Adipocyte (in vitro differentiated cells): ENCODE results near the gene GUF1.
A peak's percentile ranks its signal among the peaks of the same experiment; 100 is the strongest.

Experiments
- DNase-seq: peaks from one replicate; pipeline ENCODE4 v3.0.0-alpha.2; 2015; ENCODE audit warnings: low read depth
- H3K27me3 ChIP-seq: replicated peaks from 2 replicates; pipeline ENCODE4 v1.7.0; 2013; ENCODE audit warnings: mild to moderate bottlenecking, low read length, moderate library complexity; ENCODE audit not compliant: control insufficient read depth, insufficient read depth
- H3K36me3 ChIP-seq: 2 replicates; pipeline ENCODE4 v1.7.0; 2013; ENCODE audit warnings: low read length, mild to moderate bottlenecking, moderate library complexity; ENCODE audit not compliant: control insufficient read depth, insufficient read depth, severe bottlenecking
- H3K4me1 ChIP-seq: 2 replicates; pipeline ENCODE4 v1.7.0; 2013; ENCODE audit warnings: mild to moderate bottlenecking, low read length, moderate library complexity; ENCODE audit not compliant: control insufficient read depth, insufficient read depth
- H3K4me3 ChIP-seq: 2 replicates; pipeline ENCODE4 v1.7.0; 2013; ENCODE audit warnings: mild to moderate bottlenecking, low read length, moderate library complexity
- H3K9ac ChIP-seq: 2 replicates; pipeline ENCODE4 v1.7.0; 2013; ENCODE audit warnings: mild to moderate bottlenecking, low read length, moderate library complexity
- H3K9me3 ChIP-seq: 2 replicates; pipeline ENCODE4 v1.7.0; 2013; ENCODE audit warnings: mild to moderate bottlenecking, low read length, moderate library complexity; ENCODE audit not compliant: control insufficient read depth

The GUF1 gene, protein sequence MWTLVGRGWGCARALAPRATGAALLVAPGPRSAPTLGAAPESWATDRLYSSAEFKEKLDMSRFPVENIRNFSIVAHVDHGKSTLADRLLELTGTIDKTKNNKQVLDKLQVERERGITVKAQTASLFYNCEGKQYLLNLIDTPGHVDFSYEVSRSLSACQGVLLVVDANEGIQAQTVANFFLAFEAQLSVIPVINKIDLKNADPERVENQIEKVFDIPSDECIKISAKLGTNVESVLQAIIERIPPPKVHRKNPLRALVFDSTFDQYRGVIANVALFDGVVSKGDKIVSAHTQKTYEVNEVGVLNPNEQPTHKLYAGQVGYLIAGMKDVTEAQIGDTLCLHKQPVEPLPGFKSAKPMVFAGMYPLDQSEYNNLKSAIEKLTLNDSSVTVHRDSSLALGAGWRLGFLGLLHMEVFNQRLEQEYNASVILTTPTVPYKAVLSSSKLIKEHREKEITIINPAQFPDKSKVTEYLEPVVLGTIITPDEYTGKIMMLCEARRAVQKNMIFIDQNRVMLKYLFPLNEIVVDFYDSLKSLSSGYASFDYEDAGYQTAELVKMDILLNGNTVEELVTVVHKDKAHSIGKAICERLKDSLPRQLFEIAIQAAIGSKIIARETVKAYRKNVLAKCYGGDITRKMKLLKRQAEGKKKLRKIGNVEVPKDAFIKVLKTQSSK

GRCh38 chr4:44678094-44679041 lies at the start of gene GUF1:
Gene GUF1 (plus strand): TSS chr4:44678420. CDS start chr4:44678623, 203 bp downstream.
- DNase-seq, result peak; percentile 96
- peaks cover 21% of the 10 kb centered on the region for H3K36me3 ChIP-seq

DNA sequence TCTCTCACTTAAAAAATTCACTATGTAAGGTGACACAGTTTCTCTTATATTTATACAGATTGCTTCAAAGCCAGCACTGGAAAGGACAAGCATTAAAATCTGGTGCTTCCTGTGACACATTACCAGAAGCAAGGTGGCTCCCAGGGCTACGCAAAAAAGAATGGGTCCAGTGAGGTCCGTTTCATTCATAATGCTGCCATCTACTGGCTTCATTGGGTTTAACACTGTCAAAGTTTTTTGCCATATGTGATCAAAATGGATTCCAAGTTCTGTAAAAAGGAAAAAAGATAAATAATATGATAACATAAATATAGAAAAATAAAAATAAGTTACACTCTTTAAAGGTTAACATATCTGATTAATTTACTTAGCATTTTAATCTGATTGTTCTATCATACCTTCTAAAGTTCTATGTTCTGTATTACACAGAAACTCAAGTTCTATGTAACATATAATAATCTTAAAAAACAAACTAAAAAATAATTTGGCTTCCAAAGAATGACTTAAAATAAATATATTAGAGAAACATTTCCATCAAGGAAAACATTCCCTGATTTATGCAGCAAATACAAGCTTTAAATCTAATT lies 48.8 kb upstream of the GUF1 start:
- Histone ChIP-seq H3K4me3 (no peak overlapping the region), H3K9me3 (no peaks in the 10 kb centered on the region), H3K36me3 (no peaks in the 10 kb centered on the region), H3K27me3 (no peaks in the 10 kb centered on the region), H3K4me1 (no peaks in the 10 kb centered on the region), H3K9ac (no peak overlapping the region)
- DNase-seq, result peak; percentile 75

More at GRCh38 chr4:44678094-44679041, at the start of gene GUF1:
- Histone ChIP-seq H3K4me3 (peak within 1 kb of the TSS; percentile 100), H3K9me3 (no peaks in the 10 kb centered on the region), H3K9ac (peak within 1 kb of the TSS; percentile 99), H3K27me3 (no peaks in the 10 kb centered on the region), H3K4me1 (peaks cover 26% of the 10 kb centered on the region)

DNA sequence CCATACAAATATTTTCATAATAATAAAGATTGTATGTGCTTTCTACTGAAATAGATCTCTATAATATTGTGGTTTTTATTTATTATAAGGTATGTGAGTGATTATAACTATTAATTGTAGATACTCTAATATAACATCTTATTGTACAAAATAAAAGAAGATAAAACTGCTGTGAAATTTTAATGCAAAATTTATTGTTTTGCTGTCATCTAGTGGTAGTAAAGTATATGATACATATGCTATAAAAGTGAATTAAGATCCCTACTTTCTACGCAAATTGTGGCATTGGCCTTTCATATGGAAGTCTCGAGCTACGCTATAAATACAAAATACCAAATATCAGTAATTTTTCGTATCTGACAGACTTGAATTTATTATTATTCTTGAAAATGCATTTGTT lies 46.1 kb upstream of the GUF1 start:
- Histone ChIP-seq H3K9me3 (no peaks in the 10 kb centered on the region), H3K4me1 (no peaks in the 10 kb centered on the region), H3K9ac (no peak overlapping the region), H3K36me3 (no peaks in the 10 kb centered on the region), H3K4me3 (no peak overlapping the region), H3K27me3 (peaks cover 3% of the 10 kb centered on the region)
- peak; percentile 1 for DNase-seq

DNA sequence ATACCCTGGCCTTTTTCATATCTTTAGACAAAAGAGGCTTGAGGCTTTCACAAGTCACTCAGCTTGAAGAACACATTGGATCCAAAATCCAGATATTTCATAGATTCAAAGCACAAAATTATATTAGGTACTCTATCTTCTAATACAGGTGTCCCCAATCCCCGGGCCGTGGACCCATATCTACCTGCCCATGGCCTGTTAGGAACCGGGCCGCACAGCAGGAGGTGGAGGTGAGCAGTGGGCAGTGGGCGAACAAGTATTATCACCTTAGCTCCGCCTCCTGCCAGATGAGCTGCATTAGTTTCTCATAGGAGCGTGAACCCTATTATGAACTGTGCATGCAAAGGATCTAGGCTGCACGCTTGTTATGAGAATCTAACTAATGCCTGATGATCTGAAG lies 45.5 kb upstream of the GUF1 start:
- no peak for DNase-seq
- Histone ChIP-seq H3K4me1 (no peaks in the 10 kb centered on the region), H3K9me3 (no peaks in the 10 kb centered on the region), H3K27me3 (peaks cover 3% of the 10 kb centered on the region), H3K36me3 (no peaks in the 10 kb centered on the region), H3K4me3 (no peak overlapping the region), H3K9ac (no peak overlapping the region)

GRCh38 chr4:44638091-44638490 lies 40.1 kb upstream of the GUF1 start:
- no peak for DNase-seq
- Histone ChIP-seq H3K9ac (no peak overlapping the region), H3K4me1 (no peaks in the 10 kb centered on the region), H3K27me3 (peaks cover 3% of the 10 kb centered on the region), H3K4me3 (no peak overlapping the region), H3K9me3 (no peaks in the 10 kb centered on the region), H3K36me3 (no peaks in the 10 kb centered on the region)

- peaks cover 6% of the 10 kb centered on the region for H3K9me3 ChIP-seq
- H3K27me3 ChIP-seq, result no peaks in the 10 kb centered on the region
- DNase-seq, result no peak
- H3K9ac ChIP-seq, result no peak overlapping the region
- H3K36me3 ChIP-seq, result no peaks in the 10 kb centered on the region
- H3K4me1 ChIP-seq, result no peaks in the 10 kb centered on the region
- no peak overlapping the region for H3K4me3 ChIP-seq
Observed at GRCh38 chr4:44646151-44646550, 32.1 kb upstream of the GUF1 start.

DNA sequence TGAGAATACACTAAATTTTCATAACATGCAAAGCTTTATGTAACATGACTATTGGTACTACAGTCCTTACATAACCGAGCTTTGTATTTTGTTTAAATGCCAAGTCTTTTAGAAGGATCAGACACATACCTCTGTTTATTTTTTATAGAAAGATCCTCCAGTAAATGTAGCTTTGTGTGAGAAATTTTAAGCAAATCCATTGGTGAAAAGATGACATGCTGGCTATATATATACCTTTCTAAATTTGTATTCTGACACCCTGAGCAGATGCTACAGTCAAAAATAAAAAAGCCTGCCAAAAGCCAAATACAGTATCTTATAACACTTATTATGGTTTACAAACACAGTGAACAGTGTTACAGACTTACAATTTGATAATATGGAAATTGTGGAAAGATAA lies 26.8 kb upstream of the GUF1 start, which contains the start of gene YIPF7:
YIPF7 (minus strand) TSS at position 201 of the 400 bp plus-strand sequence. CDS start 1,525 bp downstream, outside the sequence.
- H3K27me3 ChIP-seq, result no peaks in the 10 kb centered on the region
- H3K9ac ChIP-seq, result no peak within 1 kb of the TSS
- DNase-seq, result no peak
- no peaks in the 10 kb centered on the region for H3K36me3 ChIP-seq
- H3K4me1 ChIP-seq, result peaks cover 13% of the 10 kb centered on the region
- no peaks in the 10 kb centered on the region for H3K9me3 ChIP-seq
- H3K4me3 ChIP-seq, result no peak within 1 kb of the TSS

- Histone ChIP-seq H3K9ac (no peak overlapping the region), H3K9me3 (no peaks in the 10 kb centered on the region), H3K4me1 (peaks cover 13% of the 10 kb centered on the region), H3K36me3 (no peaks in the 10 kb centered on the region), H3K4me3 (no peak overlapping the region), H3K27me3 (no peaks in the 10 kb centered on the region)
- no peak for DNase-seq
Observed at GRCh38 chr4:44652002-44652401, 26.2 kb upstream of the GUF1 start.

- Histone ChIP-seq H3K4me1 (peaks cover 9% of the 10 kb centered on the region), H3K9me3 (no peaks in the 10 kb centered on the region), H3K36me3 (no peaks in the 10 kb centered on the region), H3K4me3 (no peak overlapping the region), H3K27me3 (no peaks in the 10 kb centered on the region), H3K9ac (no peak overlapping the region)
- no peak for DNase-seq
Observed at GRCh38 chr4:44660396-44660795, 17.8 kb upstream of the GUF1 start.

GRCh38 chr4:44661940-44662622 lies 16.1 kb upstream of the GUF1 start:
- Histone ChIP-seq H3K9ac (no peak overlapping the region), H3K9me3 (no peaks in the 10 kb centered on the region), H3K4me1 (peaks cover 9% of the 10 kb centered on the region), H3K27me3 (no peaks in the 10 kb centered on the region), H3K36me3 (no peaks in the 10 kb centered on the region), H3K4me3 (no peak overlapping the region)
- DNase-seq, result no peak
